HepG2 (cell line): ENCODE results near the gene FRMD8. TPM values are rescaled to one million over a fixed set of nuclear protein-coding genes. Genes with fewer than 3 reads are reported as not detected.

ENCODE experiments used
- CBFB ChIP-seq: sonication (generic); formaldehyde crosslinking; IDR thresholded peaks from 2 replicates; pipeline ENCODE4 v1.4.0; 2020; ENCODE audit warnings: missing genetic modification reagents
- CCDC6 ChIP-seq: sonication (generic); formaldehyde crosslinking; IDR thresholded peaks from 2 replicates; pipeline ENCODE4 v1.8.1; 2022; ENCODE audit warnings: mild to moderate bottlenecking, missing genetic modification reagents, moderate library complexity
- CREM ChIP-seq, 2 experiments: sonication (generic) in 1 of 2; formaldehyde crosslinking in 1 of 2; IDR thresholded peaks; 2 replicates each; pipeline versions ENCODE4 v1.4.0 to v1.6.1; 2016 to 2020; ENCODE audit warnings: antibody characterized with exemption in 1 of 2, mild to moderate bottlenecking in 1 of 2, missing genetic modification reagents in 1 of 2
- MYPOP ChIP-seq: sonication (generic); formaldehyde crosslinking; IDR thresholded peaks from 2 replicates; pipeline ENCODE4 v1.8.1; 2023; ENCODE audit warnings: mild to moderate bottlenecking, moderate library complexity, missing genetic modification reagents
- NCOA2 ChIP-seq: sonication (generic); formaldehyde crosslinking; IDR thresholded peaks from 2 replicates; pipeline ENCODE4 v1.8.0; 2022; ENCODE audit warnings: inconsistent platforms
- ONECUT2 ChIP-seq: sonication (generic); formaldehyde crosslinking; IDR thresholded peaks from 2 replicates; pipeline ENCODE4 v1.4.0; 2020; ENCODE audit warnings: missing genetic modification reagents
- SMC3 ChIP-seq: IDR thresholded peaks from 2 replicates; pipeline ENCODE4 v1.6.1; 2011; ENCODE audit warnings: low read length, improper control_type of control experiment
- STAT6 ChIP-seq: sonication (generic); formaldehyde crosslinking; IDR thresholded peaks from 2 replicates; pipeline ENCODE4 v1.4.0; 2020; ENCODE audit warnings: missing genetic modification reagents, mild to moderate bottlenecking, borderline replicate concordance
- TCF12 ChIP-seq, 2 experiments: fragments of 450-650 bp in 1 of 2; sonication (generic) in 1 of 2; formaldehyde crosslinking in 1 of 2; IDR thresholded peaks; 2 replicates each; pipeline versions ENCODE4 v1.6.1 to v1.8.0; 2017 to 2022; ENCODE audit warnings: antibody characterized with exemption in 1 of 2, mild to moderate bottlenecking in 1 of 2, missing genetic modification reagents in 1 of 2, moderate library complexity in 1 of 2
- ZFP36L1 ChIP-seq: sonication (generic); formaldehyde crosslinking; IDR thresholded peaks from 2 replicates; pipeline ENCODE4 v1.8.0; 2022; ENCODE audit warnings: mild to moderate bottlenecking, missing genetic modification reagents, moderate library complexity
- ZHX2 ChIP-seq, 2 experiments: sonication (generic) in 1 of 2; formaldehyde crosslinking in 1 of 2; IDR thresholded peaks; 2 replicates each; pipeline versions ENCODE4 v1.6.1 to v1.9.0; 2014 to 2022; ENCODE audit warnings: antibody characterized with exemption in 1 of 2, borderline replicate concordance in 1 of 2, inconsistent platforms in 1 of 2, low read depth in 1 of 2, missing genetic modification reagents in 1 of 2
- ZNF205 ChIP-seq: IDR thresholded peaks from 2 replicates; pipeline ENCODE4 v1.6.1; 2018; ENCODE audit warnings: missing biosample characterization, missing genetic modification reagents
- ZNF430 ChIP-seq: sonication (generic); formaldehyde crosslinking; IDR thresholded peaks from 2 replicates; pipeline ENCODE4 v1.9.0; 2021; ENCODE audit warnings: mild to moderate bottlenecking, missing genetic modification reagents
- polyA plus RNA-seq, 8 experiments: library from polyadenylated mRNA; depleted of rRNA in 3 of 8; stranded (reverse) in 7 of 8; unstranded in 1 of 8; fragments of >200 nt; fragmentation: Illumina TruSeq in 4 of 8; extraction: Trizol in 4 of 8; gene quantifications; 2 replicates each; pipeline versions ENCODE4 v1.2.1 to v1.2.3, GENCODE V29; 2011 to 2016; ENCODE audit warnings: low read depth in 4 of 8, missing spikeins in 1 of 8, mixed read lengths in 1 of 8; ENCODE audit not compliant: insufficient read depth in 1 of 8
- total RNA-seq, 5 experiments: library from RNA; depleted of rRNA; stranded (reverse); fragments of >200 nt; fragmentation: Illumina TruSeq; extraction: Trizol; gene quantifications; 2 replicates each; pipeline ENCODE4 v1.2.3, GENCODE V29; 2016; ENCODE audit warnings: low read depth in 1 of 5
- TF ChIP-seq, protein P1 (sequence below): sonication (generic); formaldehyde crosslinking; IDR thresholded peaks from 2 replicates; pipeline ENCODE4 v1.4.0; 2020; ENCODE audit warnings: mild to moderate bottlenecking, missing genetic modification reagents
- TF ChIP-seq, protein P2 (sequence below): sonication (generic); formaldehyde crosslinking; IDR thresholded peaks from 2 replicates; pipeline ENCODE4 v1.4.0; 2020; ENCODE audit warnings: mild to moderate bottlenecking, missing genetic modification reagents

Gene FRMD8
- total and polyA plus RNA-seq, 2 of the 13 experiments (the other 11 are each of a cell fraction or from before 2014, with no cell fraction given) = 5.8 to 20.6 TPM

- TF ChIP-seq, protein P1, sequence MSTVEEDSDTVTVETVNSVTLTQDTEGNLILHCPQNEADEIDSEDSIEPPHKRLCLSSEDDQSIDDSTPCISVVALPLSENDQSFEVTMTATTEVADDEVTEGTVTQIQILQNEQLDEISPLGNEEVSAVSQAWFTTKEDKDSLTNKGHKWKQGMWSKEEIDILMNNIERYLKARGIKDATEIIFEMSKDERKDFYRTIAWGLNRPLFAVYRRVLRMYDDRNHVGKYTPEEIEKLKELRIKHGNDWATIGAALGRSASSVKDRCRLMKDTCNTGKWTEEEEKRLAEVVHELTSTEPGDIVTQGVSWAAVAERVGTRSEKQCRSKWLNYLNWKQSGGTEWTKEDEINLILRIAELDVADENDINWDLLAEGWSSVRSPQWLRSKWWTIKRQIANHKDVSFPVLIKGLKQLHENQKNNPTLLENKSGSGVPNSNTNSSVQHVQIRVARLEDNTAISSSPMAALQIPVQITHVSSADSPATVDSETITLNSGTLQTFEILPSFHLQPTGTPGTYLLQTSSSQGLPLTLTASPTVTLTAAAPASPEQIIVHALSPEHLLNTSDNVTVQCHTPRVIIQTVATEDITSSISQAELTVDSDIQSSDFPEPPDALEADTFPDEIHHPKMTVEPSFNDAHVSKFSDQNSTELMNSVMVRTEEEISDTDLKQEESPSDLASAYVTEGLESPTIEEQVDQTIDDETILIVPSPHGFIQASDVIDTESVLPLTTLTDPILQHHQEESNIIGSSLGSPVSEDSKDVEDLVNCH (CRISPR knock-in tag) = no peak
- TF ChIP-seq SMC3 = no peak
- TF ChIP-seq NCOA2 (CRISPR knock-in tag) = no peak
- peak; percentile 74 for TF ChIP-seq ZNF430 (CRISPR knock-in tag)
- no peak for TF ChIP-seq STAT6 (CRISPR knock-in tag)
- TF ChIP-seq TCF12 (IDR thresholded peaks at IDR 0.05) = no peak
- TF ChIP-seq TCF12 (CRISPR knock-in tag; IDR thresholded peaks at IDR 0.05) = peak; percentile 75; the same call in 1 of the 2 replicates
- TF ChIP-seq CREM (IDR thresholded peaks at IDR 0.05) = no peak
- no peak for TF ChIP-seq CREM (CRISPR knock-in tag; IDR thresholded peaks at IDR 0.05)
- no peak for TF ChIP-seq CBFB (CRISPR knock-in tag)
- no peak for TF ChIP-seq ONECUT2 (CRISPR knock-in tag)
- TF ChIP-seq ZNF205 (CRISPR knock-in tag) = no peak
- no peak for TF ChIP-seq MYPOP
- TF ChIP-seq ZHX2 (IDR thresholded peaks at IDR 0.05; ENCODE audit: low read depth) = peak; percentile 22; the same call in 1 of the 2 replicates
- TF ChIP-seq ZHX2 (CRISPR knock-in tag; IDR thresholded peaks at IDR 0.05; ENCODE audit: borderline replicate concordance) = no peak
- TF ChIP-seq CCDC6 (CRISPR knock-in tag) = no peak
- TF ChIP-seq ZFP36L1 (CRISPR knock-in tag) = no peak
- TF ChIP-seq, protein P2, sequence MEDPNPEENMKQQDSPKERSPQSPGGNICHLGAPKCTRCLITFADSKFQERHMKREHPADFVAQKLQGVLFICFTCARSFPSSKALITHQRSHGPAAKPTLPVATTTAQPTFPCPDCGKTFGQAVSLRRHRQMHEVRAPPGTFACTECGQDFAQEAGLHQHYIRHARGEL (CRISPR knock-in tag) = no peak
These were observed at the start of gene FRMD8 (continued) for GRCh38 chr11:65386307-65387140.
